Measurements from ENCODE around the gene ZNF407.

Gene ZNF407

GRCh38 chr18:74745633-74746403 lies 148.1 kb downstream of the ZNF407 start:
- no peak for DNase-seq
- in situ Hi-C loops (cut with MboI; ENCODE audit: low pct_unique_long_range_greater_than_20kb, low sequenced_read_pairs), result no loop called here

- in situ Hi-C loops (cut with MboI; ENCODE audit: low pct_unique_long_range_greater_than_20kb, low sequenced_read_pairs), result no loop called here
- DNase-seq, result no peak
Observed at GRCh38 chr18:74748809-74749208, 151.1 kb downstream of the ZNF407 start.

GRCh38 chr18:74758995-74759394 lies 161.3 kb downstream of the ZNF407 start:
- in situ Hi-C loops (cut with MboI; ENCODE audit: low pct_unique_long_range_greater_than_20kb, low sequenced_read_pairs), result no loop called here
- DNase-seq, result no peak

- DNase-seq, result no peak
- in situ Hi-C loops (cut with MboI; ENCODE audit: low pct_unique_long_range_greater_than_20kb, low sequenced_read_pairs), result no loop called here
Observed at GRCh38 chr18:74760026-74760425, 162.4 kb downstream of the ZNF407 start.

GRCh38 chr18:74760436-74760835 lies 162.8 kb downstream of the ZNF407 start:
- no peak for DNase-seq
- in situ Hi-C loops (cut with MboI; ENCODE audit: low pct_unique_long_range_greater_than_20kb, low sequenced_read_pairs), result no loop called here

DNA sequence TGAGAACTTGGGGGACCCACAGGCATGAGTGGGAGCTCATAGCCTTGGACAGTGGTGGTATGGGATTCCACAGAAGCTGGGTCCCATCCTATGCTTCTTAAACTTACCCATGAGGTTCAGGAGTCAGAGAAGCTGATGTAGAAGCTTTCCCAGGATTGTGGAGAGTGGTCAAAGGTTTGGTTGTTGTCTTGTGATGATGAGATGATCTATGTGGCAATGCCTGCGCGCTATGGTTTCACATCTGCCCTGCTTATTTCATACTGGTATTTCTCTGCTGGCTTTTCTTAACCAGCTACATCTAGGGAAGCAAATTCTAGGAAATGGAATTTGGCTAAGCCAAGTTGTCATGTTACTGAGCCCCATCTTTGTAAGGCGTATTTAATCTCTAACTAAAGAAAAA lies 168.6 kb downstream of the ZNF407 start:
- in situ Hi-C loops (cut with MboI; ENCODE audit: low pct_unique_long_range_greater_than_20kb, low sequenced_read_pairs), result no loop called here

DNA sequence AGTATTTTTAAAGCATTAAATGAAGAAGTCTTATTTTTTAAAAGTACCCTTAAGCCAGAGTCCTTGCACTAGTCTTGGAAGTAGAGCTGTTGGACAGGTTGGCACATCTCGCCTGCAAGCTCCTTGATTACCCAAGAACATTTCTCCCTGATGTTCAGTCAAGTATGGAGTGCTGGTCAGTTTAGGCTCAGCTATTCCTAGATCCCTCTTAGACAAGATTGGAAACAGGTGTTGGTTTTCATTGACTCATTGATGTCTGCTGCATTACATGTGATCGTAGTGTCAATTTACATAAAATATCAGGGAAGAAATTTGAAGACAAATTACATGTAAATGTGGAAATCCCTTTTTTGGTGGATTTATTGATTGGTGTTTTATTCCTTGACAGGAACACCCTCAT lies 170.4 kb downstream of the ZNF407 start:
- in situ Hi-C loops (cut with MboI; ENCODE audit: low pct_unique_long_range_greater_than_20kb, low sequenced_read_pairs), result no loop called here
- DNase-seq, result no peak

More for the DNA sequence above, 168.6 kb downstream of the ZNF407 start:
- no peak for DNase-seq

DNA sequence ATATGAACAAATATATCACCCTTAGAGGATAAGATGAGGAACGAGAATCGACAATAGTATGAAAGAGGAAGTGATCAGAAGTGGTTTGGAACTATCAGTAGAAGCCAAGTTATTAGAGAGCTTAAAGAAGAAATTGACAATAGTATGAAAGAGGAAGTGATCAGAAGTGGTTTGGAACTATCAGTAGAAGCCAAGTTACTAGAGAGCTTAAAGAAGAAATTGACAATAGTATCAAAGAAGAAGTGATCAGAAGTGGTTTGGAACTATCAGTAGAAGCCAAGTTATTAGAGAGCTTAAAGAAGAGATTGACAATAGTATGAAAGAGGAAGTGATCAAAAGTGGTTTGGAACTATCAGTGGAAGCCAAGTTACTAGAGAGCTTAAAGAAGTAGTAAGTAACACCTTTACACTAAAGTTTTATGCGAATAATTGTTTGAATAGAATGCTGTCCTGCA lies 175.5 kb downstream of the ZNF407 start:
- in situ Hi-C loops (cut with MboI; ENCODE audit: low pct_unique_long_range_greater_than_20kb, low sequenced_read_pairs), result no loop called here
- no peak for DNase-seq

- DNase-seq, result no peak
- in situ Hi-C loops (cut with MboI; ENCODE audit: low pct_unique_long_range_greater_than_20kb, low sequenced_read_pairs), result no loop called here
Observed at GRCh38 chr18:74774486-74774885, 176.8 kb downstream of the ZNF407 start.

DNA sequence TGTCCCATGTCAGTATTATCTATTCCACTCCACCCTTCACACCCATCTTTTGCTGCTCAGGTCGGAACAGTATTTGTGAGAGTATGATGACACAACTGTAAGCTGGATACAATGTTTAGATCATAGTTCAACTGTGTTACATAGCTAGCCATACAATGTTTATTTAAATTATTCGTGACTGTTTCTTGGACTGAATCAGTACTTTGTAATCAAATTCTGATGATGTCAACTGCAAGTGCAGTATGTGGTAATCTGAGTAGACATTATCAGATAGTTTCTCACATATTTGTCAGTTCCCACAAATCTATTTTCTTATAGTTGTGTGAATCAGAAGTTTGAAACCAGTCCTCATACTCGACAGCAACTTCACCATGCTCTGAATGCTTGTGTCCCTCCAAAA lies 177.6 kb downstream of the ZNF407 start:
- in situ Hi-C loops (cut with MboI; ENCODE audit: low pct_unique_long_range_greater_than_20kb, low sequenced_read_pairs), result no loop called here

DNA sequence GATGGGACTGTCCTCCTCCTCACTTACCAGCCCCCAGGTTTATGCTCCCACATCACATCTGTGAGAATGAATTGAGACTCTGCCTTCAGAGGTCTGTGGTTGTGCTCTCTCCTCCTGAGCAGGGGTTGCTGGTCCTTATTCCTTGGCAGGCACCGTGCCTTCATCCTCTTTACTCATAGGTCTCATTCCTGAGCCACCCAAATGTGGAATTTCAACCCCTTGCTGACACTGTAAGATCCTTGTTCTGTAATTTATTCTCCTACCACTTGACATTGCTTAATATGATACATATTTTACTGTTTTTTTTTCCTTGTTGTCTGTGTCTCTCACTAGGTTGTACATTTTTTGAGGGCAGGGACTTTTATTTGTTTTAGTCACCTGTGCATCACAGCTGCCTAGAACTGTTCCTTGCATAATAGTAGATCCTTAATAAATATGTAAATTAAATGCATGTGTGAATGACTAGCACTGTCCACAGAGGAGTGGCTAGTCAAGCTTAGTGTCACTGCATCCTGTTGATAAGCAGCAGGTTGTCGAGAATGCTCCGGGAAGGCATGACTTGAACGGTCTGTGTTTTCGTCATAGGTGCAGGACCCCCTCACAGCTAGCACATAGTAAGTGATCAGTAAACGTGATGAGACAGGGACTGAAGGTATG lies 180.6 kb downstream of the ZNF407 start:
- in situ Hi-C loops (cut with MboI; ENCODE audit: low pct_unique_long_range_greater_than_20kb, low sequenced_read_pairs), result no loop called here
- DNase-seq, result no peak

More for the DNA sequence above, 177.6 kb downstream of the ZNF407 start:
- no peak for DNase-seq

GRCh38 chr18:74784752-74785151 lies 187.1 kb downstream of the ZNF407 start:
- DNase-seq, result no peak
- in situ Hi-C loops (cut with MboI; ENCODE audit: low pct_unique_long_range_greater_than_20kb, low sequenced_read_pairs), result no loop called here

- no peak for DNase-seq
- in situ Hi-C loops (cut with MboI; ENCODE audit: low pct_unique_long_range_greater_than_20kb, low sequenced_read_pairs), result no loop called here
Observed at GRCh38 chr18:74785632-74786031, 188.0 kb downstream of the ZNF407 start.

- in situ Hi-C loops (cut with MboI; ENCODE audit: low pct_unique_long_range_greater_than_20kb, low sequenced_read_pairs), result no loop called here
- no peak for DNase-seq
Observed at GRCh38 chr18:74788657-74789056, 191.0 kb downstream of the ZNF407 start.

GRCh38 chr18:74789078-74789477 lies 191.4 kb downstream of the ZNF407 start:
- in situ Hi-C loops (cut with MboI; ENCODE audit: low pct_unique_long_range_greater_than_20kb, low sequenced_read_pairs), result no loop called here
- DNase-seq, result no peak

- no peak for DNase-seq
- in situ Hi-C loops (cut with MboI; ENCODE audit: low pct_unique_long_range_greater_than_20kb, low sequenced_read_pairs), result no loop called here
Observed at GRCh38 chr18:74790451-74790850, 192.8 kb downstream of the ZNF407 start.

- in situ Hi-C loops (cut with MboI; ENCODE audit: low pct_unique_long_range_greater_than_20kb, low sequenced_read_pairs), result no loop called here
- no peak for DNase-seq
Observed at GRCh38 chr18:74791501-74792194, 194.0 kb downstream of the ZNF407 start.

- in situ Hi-C loops (cut with MboI; ENCODE audit: low pct_unique_long_range_greater_than_20kb, low sequenced_read_pairs), result no loop called here
- no peak for DNase-seq
Observed at GRCh38 chr18:74793746-74794145, 196.1 kb downstream of the ZNF407 start.

DNA sequence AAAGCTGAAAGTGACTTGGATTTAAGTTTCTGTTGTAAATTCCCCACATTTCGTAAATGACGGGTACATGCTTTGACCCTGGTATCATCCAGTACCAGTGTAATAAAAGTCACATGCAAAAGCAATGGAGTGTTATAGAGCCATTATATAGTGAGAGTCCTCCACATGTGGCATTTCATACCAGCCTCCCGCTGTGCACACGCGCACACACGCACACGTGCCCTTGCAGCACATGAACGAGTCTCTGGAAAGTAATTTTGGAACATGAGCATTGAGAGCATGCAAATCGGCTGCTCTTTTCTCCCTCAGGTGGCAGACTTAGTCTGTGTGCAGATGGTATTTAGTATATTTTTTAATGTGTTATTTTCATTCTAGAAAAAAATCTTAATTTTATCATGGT lies 198.1 kb downstream of the ZNF407 start:
- in situ Hi-C loops (cut with MboI; ENCODE audit: low pct_unique_long_range_greater_than_20kb, low sequenced_read_pairs), result no loop called here
- DNase-seq, result no peak

DNA sequence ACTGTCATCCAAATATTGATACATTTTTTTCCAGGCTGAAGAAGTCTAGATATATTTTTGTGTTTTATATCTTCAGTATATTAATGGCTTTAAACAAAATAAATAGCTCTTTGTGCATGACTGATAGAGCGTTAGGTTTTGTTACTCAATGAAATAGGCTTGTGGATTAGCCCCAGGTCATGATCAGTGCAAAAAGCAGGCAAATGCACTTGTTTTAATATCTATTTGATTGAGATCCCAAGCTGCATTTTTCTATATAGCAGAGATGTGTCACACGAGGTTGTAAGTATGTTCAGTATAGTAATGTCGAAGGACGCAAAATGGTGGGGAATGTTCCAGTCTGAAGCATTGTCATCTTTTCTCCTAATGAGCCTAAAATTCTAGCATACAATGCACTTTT lies 198.5 kb downstream of the ZNF407 start:
- in situ Hi-C loops (cut with MboI; ENCODE audit: low pct_unique_long_range_greater_than_20kb, low sequenced_read_pairs), result no loop called here
- no peak for DNase-seq
